Loucy (cell line): ENCODE measurements around the gene CDK4.
A peak's percentile ranks its signal among the peaks of the same experiment; 100 is the strongest.

Source experiments
- H2AFZ ChIP-seq: fragments of 200-600 bp; sonication (generic); 2 replicates; pipeline ENCODE4 v1.6.0; 2016; ENCODE audit warnings: antibody characterized with exemption, mild to moderate bottlenecking, low read length, moderate library complexity
- H3F3A ChIP-seq: fragments of 200-600 bp; 2 replicates; pipeline ENCODE4 v1.6.0; 2016; ENCODE audit warnings: antibody characterized with exemption, low read depth, mild to moderate bottlenecking
- H3K27me3 ChIP-seq: fragments of 200-600 bp; sonication (generic); 2 replicates; pipeline ENCODE4 v1.6.1; 2014; ENCODE audit warnings: low read length, mild to moderate bottlenecking; ENCODE audit not compliant: insufficient read depth, poor library complexity, severe bottlenecking
- H3K36me3 ChIP-seq: fragments of 200-600 bp; sonication (generic); 2 replicates; pipeline ENCODE4 v1.6.1; 2016; ENCODE audit warnings: low read length; ENCODE audit not compliant: insufficient read depth
- H3K4me1 ChIP-seq: fragments of 200-600 bp; sonication (generic); 2 replicates; pipeline ENCODE4 v1.5.1; 2014; ENCODE audit warnings: low read length, mild to moderate bottlenecking; ENCODE audit not compliant: insufficient read depth, poor library complexity, severe bottlenecking
- H3K4me2 ChIP-seq: fragments of 200-600 bp; sonication (generic); 2 replicates; pipeline ENCODE4 v1.6.0; 2014; ENCODE audit warnings: antibody characterized with exemption, low read length, low read depth, mild to moderate bottlenecking; ENCODE audit not compliant: poor library complexity, severe bottlenecking
- H3K4me3 ChIP-seq: fragments of 200-600 bp; sonication (generic); 2 replicates; pipeline ENCODE4 v1.5.1; 2014; ENCODE audit warnings: low read length, mild to moderate bottlenecking, mixed read lengths; ENCODE audit not compliant: poor library complexity, severe bottlenecking
- H3K79me2 ChIP-seq: fragments of 200-600 bp; sonication (generic); 2 replicates; pipeline ENCODE4 v1.6.1; 2014; ENCODE audit warnings: low read length; ENCODE audit not compliant: insufficient read depth
- H3K9ac ChIP-seq: fragments of 200-600 bp; sonication (generic); 2 replicates; pipeline ENCODE4 v1.6.0; 2014; ENCODE audit warnings: mild to moderate bottlenecking, low read depth, low read length, moderate library complexity; ENCODE audit not compliant: poor library complexity, severe bottlenecking
- H3K9me2 ChIP-seq: fragments of 200-600 bp; sonication (generic); replicated peaks from 2 replicates; pipeline ENCODE4 v1.6.1; 2016; ENCODE audit warnings: low read depth, low read length, mixed read lengths
- H3K9me3 ChIP-seq: fragments of 200-600 bp; sonication (generic); 2 replicates; pipeline ENCODE4 v1.6.1; 2014; ENCODE audit warnings: mild to moderate bottlenecking, antibody characterized with exemption, low read length, low read depth; ENCODE audit not compliant: insufficient read depth
- H4K20me1 ChIP-seq: fragments of 200-600 bp; sonication (generic); 2 replicates; pipeline ENCODE4 v1.6.0; 2014; ENCODE audit warnings: antibody characterized with exemption, low read length, mild to moderate bottlenecking; ENCODE audit not compliant: insufficient read depth, poor library complexity, severe bottlenecking
- EZH2phosphoT487 ChIP-seq: fragments of 200-600 bp; IDR thresholded peaks from 2 replicates; pipeline ENCODE4 v1.6.1; 2018; ENCODE audit warnings: antibody characterized with exemption, mild to moderate bottlenecking, moderate library complexity, borderline replicate concordance
- TF ChIP-seq, protein P1 (sequence below): fragments of 200-600 bp; sonication (generic); conservative IDR thresholded peaks from 2 replicates; pipeline ENCODE4 v1.5.1; 2014; ENCODE audit warnings: mild to moderate bottlenecking, antibody characterized with exemption, low read length

Gene CDK4

DNA sequence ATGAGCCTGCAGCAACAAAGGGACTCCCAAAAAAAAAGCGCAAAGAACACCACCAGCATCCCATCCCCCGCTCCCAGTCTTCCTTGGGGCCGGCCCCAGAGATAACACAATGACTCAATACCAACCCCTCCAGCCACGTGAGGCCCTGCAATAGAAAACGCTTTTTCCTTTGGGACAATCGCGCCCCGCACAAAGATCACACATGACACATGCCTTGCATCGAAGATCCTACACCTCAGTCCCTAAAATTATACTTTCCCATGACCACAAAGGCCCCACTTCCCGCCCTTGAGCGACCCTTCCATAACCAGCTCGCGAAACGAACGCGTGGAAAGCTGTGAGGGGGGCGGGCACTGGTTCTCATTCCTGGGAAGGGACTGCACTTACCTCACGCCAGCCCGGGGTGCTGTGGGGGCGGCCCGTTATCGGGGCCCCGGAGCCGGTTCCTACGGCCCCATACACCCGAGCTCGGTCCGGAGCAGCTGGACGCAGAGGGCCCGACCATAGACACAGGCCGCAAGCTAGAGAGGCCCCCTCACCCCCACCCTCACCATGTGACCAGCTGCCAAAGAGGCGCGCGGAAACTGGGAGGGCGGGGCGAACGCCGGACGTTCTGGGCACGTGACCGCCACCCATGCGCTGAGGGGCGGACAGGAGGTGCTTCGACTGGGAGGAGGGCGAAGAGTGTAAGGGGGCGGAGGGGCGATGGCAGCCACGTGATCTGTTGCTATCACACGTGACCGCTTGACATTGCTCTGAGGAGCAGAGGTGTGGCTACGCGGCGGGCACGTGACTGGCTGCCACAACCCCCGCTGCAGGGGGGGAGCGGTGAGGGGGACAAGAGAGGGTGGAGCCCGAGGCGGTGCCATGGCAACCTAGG, at the start of gene CDK4:
Gene CDK4, minus strand, starts transcription at position 523 of the 880 bp plus-strand sequence. CDS start 593 bp downstream, outside the sequence.
- H3K9ac ChIP-seq, result peak within 1 kb of the TSS; percentile 99
- H4K20me1 ChIP-seq, result peaks cover 37% of the 10 kb centered on the region
- H3K79me2 ChIP-seq, result peaks cover 54% of the 10 kb centered on the region
- peaks cover 7% of the 10 kb centered on the region for H3F3A ChIP-seq
- no peaks in the 10 kb centered on the region for H3K27me3 ChIP-seq
- peaks cover 41% of the 10 kb centered on the region for H3K4me1 ChIP-seq
- no peaks in the 10 kb centered on the region for H3K9me3 ChIP-seq
- H2AFZ ChIP-seq, result peak within 1 kb of the TSS; percentile 88
- peaks cover 20% of the 10 kb centered on the region for H3K36me3 ChIP-seq
- H3K9me2 ChIP-seq, result no peaks in the 10 kb centered on the region
- H3K4me3 ChIP-seq, result peak within 1 kb of the TSS; percentile 99
- H3K4me2 ChIP-seq, result peak within 1 kb of the TSS; percentile 93
- TF ChIP-seq EZH2phosphoT487, result no peak

GRCh38 chr12:57800965-57801364, 48.9 kb upstream of the CDK4 start:
- Histone ChIP-seq H2AFZ (no peak overlapping the region), H3K9me2 (no peaks in the 10 kb centered on the region), H3K9me3 (no peaks in the 10 kb centered on the region), H3K27me3 (no peaks in the 10 kb centered on the region), H4K20me1 (no peaks in the 10 kb centered on the region), H3K9ac (no peak overlapping the region), H3K36me3 (peaks cover 38% of the 10 kb centered on the region), H3K4me1 (no peaks in the 10 kb centered on the region), H3K79me2 (no peaks in the 10 kb centered on the region), H3K4me3 (no peak overlapping the region), H3K4me2 (no peak overlapping the region), H3F3A (no peaks in the 10 kb centered on the region)
- TF ChIP-seq, protein P1, sequence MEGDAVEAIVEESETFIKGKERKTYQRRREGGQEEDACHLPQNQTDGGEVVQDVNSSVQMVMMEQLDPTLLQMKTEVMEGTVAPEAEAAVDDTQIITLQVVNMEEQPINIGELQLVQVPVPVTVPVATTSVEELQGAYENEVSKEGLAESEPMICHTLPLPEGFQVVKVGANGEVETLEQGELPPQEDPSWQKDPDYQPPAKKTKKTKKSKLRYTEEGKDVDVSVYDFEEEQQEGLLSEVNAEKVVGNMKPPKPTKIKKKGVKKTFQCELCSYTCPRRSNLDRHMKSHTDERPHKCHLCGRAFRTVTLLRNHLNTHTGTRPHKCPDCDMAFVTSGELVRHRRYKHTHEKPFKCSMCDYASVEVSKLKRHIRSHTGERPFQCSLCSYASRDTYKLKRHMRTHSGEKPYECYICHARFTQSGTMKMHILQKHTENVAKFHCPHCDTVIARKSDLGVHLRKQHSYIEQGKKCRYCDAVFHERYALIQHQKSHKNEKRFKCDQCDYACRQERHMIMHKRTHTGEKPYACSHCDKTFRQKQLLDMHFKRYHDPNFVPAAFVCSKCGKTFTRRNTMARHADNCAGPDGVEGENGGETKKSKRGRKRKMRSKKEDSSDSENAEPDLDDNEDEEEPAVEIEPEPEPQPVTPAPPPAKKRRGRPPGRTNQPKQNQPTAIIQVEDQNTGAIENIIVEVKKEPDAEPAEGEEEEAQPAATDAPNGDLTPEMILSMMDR, result no peak

GRCh38 chr12:57797933-57798332, 45.8 kb upstream of the CDK4 start:
- H4K20me1 ChIP-seq, result no peaks in the 10 kb centered on the region
- peaks cover 56% of the 10 kb centered on the region for H3K36me3 ChIP-seq
- TF ChIP-seq EZH2phosphoT487, result no peak
- TF ChIP-seq, protein P1, result no peak
- no peaks in the 10 kb centered on the region for H3K27me3 ChIP-seq
- no peak overlapping the region for H3K9ac ChIP-seq
- H3K4me3 ChIP-seq, result no peak overlapping the region
- H3K9me2 ChIP-seq, result no peaks in the 10 kb centered on the region
- no peaks in the 10 kb centered on the region for H3K9me3 ChIP-seq
- peaks cover 3% of the 10 kb centered on the region; the same call in 1 of the 2 replicates for H3K79me2 ChIP-seq
- H2AFZ ChIP-seq, result no peak overlapping the region
- H3K4me1 ChIP-seq, result no peaks in the 10 kb centered on the region
- no peaks in the 10 kb centered on the region for H3F3A ChIP-seq
- no peak overlapping the region for H3K4me2 ChIP-seq
